Chondrocyte (in vitro differentiated cells): Measurements from ENCODE around the gene STK32C. TPM values are rescaled to one million over a fixed set of nuclear protein-coding genes. Genes with fewer than 3 reads are reported as not detected.

Experiments used
- DNase-seq: peaks from one replicate; pipeline ENCODE4 v3.0.0; 2021; ENCODE audit warnings: mixed read lengths, low spot score
- H3K27ac Mint-ChIP-seq: one replicate; pipeline ENCODE4 v1.8.0; 2021; ENCODE audit warnings: mild to moderate bottlenecking, moderate library complexity, mixed read lengths; ENCODE audit not compliant: unreplicated experiment
- H3K27me3 Mint-ChIP-seq: 2 replicates; pipeline ENCODE4 v1.8.0; 2021; ENCODE audit warnings: low read depth, mixed read lengths
- H3K36me3 Mint-ChIP-seq: 2 replicates; pipeline ENCODE4 v1.8.0; 2021; ENCODE audit warnings: low read depth, mixed read lengths
- H3K4me1 Mint-ChIP-seq: 2 replicates; pipeline ENCODE4 v1.8.0; 2021; ENCODE audit warnings: low read depth, mild to moderate bottlenecking, mixed read lengths
- H3K4me3 Mint-ChIP-seq: one replicate; pipeline ENCODE4 v1.8.0; 2021; ENCODE audit warnings: mild to moderate bottlenecking, moderate library complexity, mixed read lengths; ENCODE audit not compliant: unreplicated experiment
- H3K9me3 Mint-ChIP-seq: 2 replicates; pipeline ENCODE4 v1.8.0; 2021; ENCODE audit warnings: low read depth, mixed read lengths
- CTCF ChIP-seq: fragments of 200-600 bp; sonication (generic); IDR thresholded peaks from 2 replicates; pipeline ENCODE4 v1.5.0; 2021; ENCODE audit warnings: antibody characterized with exemption, mild to moderate bottlenecking, moderate library complexity
- total RNA-seq: library from RNA; stranded (reverse); gene quantifications from 3 replicates; pipeline ENCODE4 v1.2.1, GENCODE V29; 2021

The STK32C gene
- total RNA-seq, 1 donor from 2014 or later = 17.9 TPM

- Mint-ChIP-seq H3K9me3 (no peaks in the 10 kb centered on the region), H3K4me1 (no peaks in the 10 kb centered on the region), H3K36me3 (no peaks in the 10 kb centered on the region), H3K27me3 (no peaks in the 10 kb centered on the region), H3K27ac (no peak overlapping the region), H3K4me3 (no peak overlapping the region)
- DNase-seq = no peak
- no peak for TF ChIP-seq CTCF
Observed at GRCh38 chr10:132202070-132202970, 105.4 kb downstream of the STK32C start.

- no peak overlapping the region for H3K4me3 Mint-ChIP-seq
- H3K4me1 Mint-ChIP-seq = no peaks in the 10 kb centered on the region
- H3K36me3 Mint-ChIP-seq = no peaks in the 10 kb centered on the region
- no peak overlapping the region for H3K27ac Mint-ChIP-seq
- no peak for TF ChIP-seq CTCF
- H3K9me3 Mint-ChIP-seq = no peaks in the 10 kb centered on the region
- DNase-seq = no peak
- H3K27me3 Mint-ChIP-seq = no peaks in the 10 kb centered on the region
Observed at GRCh38 chr10:132201111-132201969, 106.4 kb downstream of the STK32C start.

GRCh38 chr10:132200344-132201110, 107.2 kb downstream of the STK32C start:
- no peak for DNase-seq
- TF ChIP-seq CTCF = no peak
- H3K4me1 Mint-ChIP-seq = no peaks in the 10 kb centered on the region
- H3K9me3 Mint-ChIP-seq = no peaks in the 10 kb centered on the region
- H3K4me3 Mint-ChIP-seq = no peak overlapping the region
- H3K36me3 Mint-ChIP-seq = no peaks in the 10 kb centered on the region
- H3K27ac Mint-ChIP-seq = no peak overlapping the region
- H3K27me3 Mint-ChIP-seq = no peaks in the 10 kb centered on the region

- H3K36me3 Mint-ChIP-seq = no peaks in the 10 kb centered on the region
- no peaks in the 10 kb centered on the region for H3K4me1 Mint-ChIP-seq
- H3K27me3 Mint-ChIP-seq = no peaks in the 10 kb centered on the region
- no peak for TF ChIP-seq CTCF
- no peak overlapping the region for H3K4me3 Mint-ChIP-seq
- no peak overlapping the region for H3K27ac Mint-ChIP-seq
- no peak for DNase-seq
- no peaks in the 10 kb centered on the region for H3K9me3 Mint-ChIP-seq
Observed at GRCh38 chr10:132199854-132200311, 107.9 kb downstream of the STK32C start.
